Esophagus (tissue), 2 donors: Measurements from ENCODE around the gene COP1. TPM values are rescaled to one million over a fixed set of nuclear protein-coding genes. Genes with fewer than 3 reads are reported as not detected.

Experiments
- H3K27ac ChIP-seq, 2 donors: one replicate each; pipeline ENCODE4 v1.5.1; 2013; ENCODE audit warnings: low read depth in 2 of 2, mild to moderate bottlenecking in 2 of 2, inconsistent platforms in 1 of 2, low read length in 1 of 2, moderate library complexity in 1 of 2
- H3K27me3 ChIP-seq, 2 donors: one replicate each; pipeline ENCODE4 v1.6.1; 2013; ENCODE audit warnings: low read length in 2 of 2, control low read depth in 1 of 2, mild to moderate bottlenecking in 1 of 2; ENCODE audit not compliant: insufficient read depth in 2 of 2, control insufficient read depth in 1 of 2
- H3K36me3 ChIP-seq, 2 donors: one replicate each; pipeline ENCODE4 v1.6.1; 2013; ENCODE audit warnings: low read length in 1 of 2; ENCODE audit not compliant: control insufficient read depth in 2 of 2, insufficient read depth in 2 of 2
- H3K4me1 ChIP-seq, 2 donors: one replicate each; pipeline ENCODE4 v1.6.1; 2013; ENCODE audit warnings: low read length in 1 of 2; ENCODE audit not compliant: control insufficient read depth in 2 of 2, insufficient read depth in 2 of 2
- H3K4me3 ChIP-seq, 2 donors: one replicate each; pipeline ENCODE4 v1.5.1; 2013; ENCODE audit warnings: low read length in 2 of 2, mild to moderate bottlenecking in 2 of 2, low read depth in 1 of 2, moderate library complexity in 1 of 2
- H3K9me3 ChIP-seq, 2 donors: one replicate each; pipeline ENCODE4 v1.6.1; 2013; ENCODE audit warnings: mild to moderate bottlenecking in 2 of 2, low read depth in 1 of 2, low read length in 1 of 2, moderate library complexity in 1 of 2; ENCODE audit not compliant: control insufficient read depth in 2 of 2, insufficient read depth in 1 of 2
- WGBS, 2 donors: extraction: QIAGEN DNeasy Blood & Tissue Kit; methylation state at CpG; one replicate each; pipeline ENCODE4 v1.1.7; 2013; 5-methylcytosine and 5-hydroxymethylcytosine counted together
- polyA plus RNA-seq, 2 donors: library from polyadenylated mRNA; stranded (reverse); fragments of 200-250 nt; gene quantifications; one replicate each; pipeline ENCODE4 v1.2.3, GENCODE V29; 2013
- donor health status: healthy with polysubstance abuse.
- donor health status: Bipolar disorder and iron deficiency.

COP1 gene
- polyA plus RNA-seq, 2 donors = 23.0 to 41.6 TPM

DNA sequence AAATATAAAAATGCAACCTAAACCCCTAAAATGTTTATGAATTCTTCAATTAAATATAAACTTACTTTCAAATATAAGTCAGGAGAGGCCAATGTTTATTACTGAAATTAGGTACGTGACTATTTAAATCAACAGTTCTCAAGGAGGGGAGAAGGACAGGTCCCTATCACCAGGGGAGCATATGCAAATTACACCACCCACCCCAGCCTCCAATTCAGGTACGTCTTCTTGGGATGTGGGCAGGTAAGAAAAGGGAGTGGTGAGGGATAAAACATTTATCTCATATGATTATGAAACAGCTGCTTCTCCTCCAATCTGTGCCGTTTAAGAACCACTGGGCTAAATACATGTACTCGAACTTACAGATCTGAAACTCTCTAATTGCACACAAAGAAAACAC is 3.4 kb downstream of the COP1 start:
- Histone ChIP-seq H3K4me3 (no peak overlapping the region), H3K4me1 (peaks cover 0 to 3% of the 10 kb centered on the region in 2 donors), H3K36me3 (no peaks in the 10 kb centered on the region), H3K27ac (no peak overlapping the region), H3K27me3 (no peaks in the 10 kb centered on the region), H3K9me3 (no peaks in the 10 kb centered on the region)
- WGBS, 2 donors = 48 to 51% methylated on average over 4 of the region's 4 CpGs

DNA sequence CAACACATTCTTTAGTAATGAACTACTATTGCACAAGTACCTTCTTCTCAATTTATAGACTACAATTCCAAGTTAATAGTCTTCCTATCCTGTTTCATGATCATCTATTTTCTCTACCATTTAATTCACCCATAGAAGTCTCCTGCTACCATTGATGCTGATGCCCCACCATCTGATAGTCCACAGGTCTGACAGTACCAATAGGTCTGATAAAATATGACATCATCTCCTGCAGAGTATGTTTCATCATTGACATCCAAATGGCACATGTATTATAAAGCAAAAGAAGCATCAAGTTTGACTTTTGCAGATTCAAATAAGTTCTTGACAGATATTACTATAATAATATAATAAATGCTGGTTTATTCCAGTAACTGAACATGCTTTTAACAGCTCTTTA is 5.5 kb downstream of the COP1 start:
- no peaks in the 10 kb centered on the region for H3K9me3 ChIP-seq
- H3K27ac ChIP-seq = no peak overlapping the region
- no peaks in the 10 kb centered on the region for H3K27me3 ChIP-seq
- H3K4me1 ChIP-seq = no peaks in the 10 kb centered on the region
- H3K36me3 ChIP-seq = no peaks in the 10 kb centered on the region
- H3K4me3 ChIP-seq = no peak overlapping the region

DNA sequence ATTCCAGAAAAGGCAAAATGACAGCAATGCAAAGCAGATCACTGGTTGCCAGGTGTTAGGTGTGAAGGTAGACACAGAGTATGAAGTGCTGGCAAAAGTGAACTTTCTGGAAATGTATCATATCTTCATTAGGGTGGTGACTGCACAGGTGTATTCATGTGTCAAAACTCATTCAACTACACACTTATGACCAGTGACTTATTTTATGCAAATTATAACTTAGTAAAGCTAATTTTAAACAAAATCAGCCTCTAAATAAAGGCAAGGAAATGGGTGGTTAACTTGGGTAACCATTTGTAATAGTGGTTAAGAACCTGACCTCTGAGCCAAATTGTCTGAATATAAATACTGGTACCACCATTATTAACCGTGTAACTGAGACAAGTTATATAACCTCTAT is 7.4 kb downstream of the COP1 start:
- no peak overlapping the region for H3K27ac ChIP-seq
- no peaks in the 10 kb centered on the region for H3K36me3 ChIP-seq
- H3K9me3 ChIP-seq = no peaks in the 10 kb centered on the region
- no peaks in the 10 kb centered on the region for H3K27me3 ChIP-seq
- no peak overlapping the region for H3K4me3 ChIP-seq
- H3K4me1 ChIP-seq = no peaks in the 10 kb centered on the region
- whole genome bisulfite sequencing, 2 donors = 76 to 79% methylated on average over 1 of the region's 1 CpG

DNA sequence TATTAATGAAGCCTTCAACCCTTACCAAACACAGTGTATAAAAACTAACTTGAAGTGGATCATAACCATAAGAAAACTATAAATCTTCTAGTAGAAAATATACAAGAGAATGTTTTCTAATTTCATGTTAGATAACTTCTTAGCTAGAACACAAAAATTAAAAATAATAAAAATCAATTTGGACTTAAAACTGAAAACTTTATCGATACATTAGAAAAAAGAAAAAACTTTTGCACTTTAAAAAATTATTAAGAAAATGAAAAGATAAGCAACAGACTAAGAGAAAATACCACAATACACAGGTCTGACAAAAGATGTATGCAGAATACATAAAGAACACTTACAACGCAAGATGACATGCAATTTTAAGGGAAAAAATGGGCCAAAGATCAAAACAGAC is 8.7 kb downstream of the COP1 start:
- Histone ChIP-seq H3K36me3 (no peaks in the 10 kb centered on the region), H3K27ac (no peak overlapping the region), H3K27me3 (no peaks in the 10 kb centered on the region), H3K4me1 (no peaks in the 10 kb centered on the region), H3K9me3 (no peaks in the 10 kb centered on the region), H3K4me3 (no peak overlapping the region)
- 97 to 99% methylated on average over 2 of the region's 2 CpGs for WGBS, 2 donors

DNA sequence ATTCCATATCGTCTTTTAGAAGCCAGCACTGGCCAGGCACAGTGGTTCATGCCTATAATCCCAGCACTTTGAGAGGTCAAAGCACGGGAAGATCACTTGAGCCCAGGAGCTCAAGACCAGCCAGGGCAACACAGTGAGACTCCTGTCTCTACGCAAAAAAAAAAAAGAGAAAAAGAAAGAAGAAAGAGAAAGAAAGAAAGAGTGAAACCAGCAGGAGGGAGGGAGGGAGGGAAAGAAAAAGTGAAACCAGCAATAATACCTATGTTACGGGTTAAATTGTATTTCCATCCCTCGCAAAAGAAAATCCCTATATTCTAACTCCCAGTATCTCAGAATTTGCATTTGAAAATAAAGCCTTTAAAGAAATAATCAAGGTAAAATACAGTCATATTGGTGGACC is 10.4 kb downstream of the COP1 start:
- Histone ChIP-seq H3K27me3 (no peaks in the 10 kb centered on the region), H3K9me3 (no peaks in the 10 kb centered on the region), H3K4me3 (no peak overlapping the region), H3K4me1 (no peaks in the 10 kb centered on the region), H3K36me3 (no peaks in the 10 kb centered on the region), H3K27ac (no peak overlapping the region)
- 90 to 94% methylated on average over 5 of the region's 5 CpGs for WGBS, 2 donors

DNA sequence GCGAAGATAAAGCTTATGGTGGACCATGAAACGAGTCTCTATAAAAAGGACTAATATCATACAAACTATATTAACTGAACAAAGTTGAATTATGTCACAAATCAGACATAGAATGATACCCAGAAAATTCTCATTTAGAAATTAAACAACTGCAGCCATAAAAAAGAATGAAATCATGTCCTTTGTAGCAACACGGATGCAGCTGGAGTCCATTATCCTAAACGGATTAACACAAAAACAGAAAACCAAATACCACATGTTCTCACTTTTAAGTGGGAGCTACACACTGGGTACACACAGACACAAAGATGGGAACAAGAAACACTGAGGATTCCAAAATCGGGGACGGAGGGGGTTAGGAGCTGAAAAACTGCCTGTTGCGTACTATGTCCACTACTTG is 11.5 kb downstream of the COP1 start:
- no peaks in the 10 kb centered on the region for H3K27me3 ChIP-seq
- no peaks in the 10 kb centered on the region for H3K4me1 ChIP-seq
- H3K4me3 ChIP-seq = no peak overlapping the region
- H3K27ac ChIP-seq = no peak overlapping the region
- 87 to 89% methylated on average over 7 of the region's 7 CpGs for WGBS, 2 donors
- H3K36me3 ChIP-seq = no peaks in the 10 kb centered on the region
- no peaks in the 10 kb centered on the region for H3K9me3 ChIP-seq

DNA sequence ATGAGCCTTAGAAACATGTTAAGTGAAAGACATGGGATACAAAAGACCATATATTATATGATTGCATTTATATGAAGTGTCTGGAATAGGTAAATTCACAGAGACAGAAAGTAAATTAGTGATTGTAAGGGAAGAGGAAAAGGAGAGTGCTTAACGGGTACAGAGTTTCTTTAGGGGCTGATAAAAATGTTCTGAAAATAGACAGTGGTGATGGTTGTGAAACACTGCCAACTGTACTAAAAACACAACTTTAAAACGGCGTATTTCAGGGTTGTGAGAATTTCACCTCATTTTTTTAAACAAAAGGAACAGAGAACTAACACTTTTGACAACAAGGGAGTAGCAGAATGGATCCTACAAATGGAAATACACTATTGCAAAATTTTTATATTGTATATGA is 13.4 kb downstream of the COP1 start:
- Histone ChIP-seq H3K9me3 (no peaks in the 10 kb centered on the region), H3K27me3 (no peaks in the 10 kb centered on the region), H3K36me3 (no peaks in the 10 kb centered on the region), H3K27ac (no peak overlapping the region), H3K4me3 (no peak overlapping the region), H3K4me1 (no peaks in the 10 kb centered on the region)
- 75 to 78% methylated on average over 3 of the region's 3 CpGs for WGBS, 2 donors

DNA sequence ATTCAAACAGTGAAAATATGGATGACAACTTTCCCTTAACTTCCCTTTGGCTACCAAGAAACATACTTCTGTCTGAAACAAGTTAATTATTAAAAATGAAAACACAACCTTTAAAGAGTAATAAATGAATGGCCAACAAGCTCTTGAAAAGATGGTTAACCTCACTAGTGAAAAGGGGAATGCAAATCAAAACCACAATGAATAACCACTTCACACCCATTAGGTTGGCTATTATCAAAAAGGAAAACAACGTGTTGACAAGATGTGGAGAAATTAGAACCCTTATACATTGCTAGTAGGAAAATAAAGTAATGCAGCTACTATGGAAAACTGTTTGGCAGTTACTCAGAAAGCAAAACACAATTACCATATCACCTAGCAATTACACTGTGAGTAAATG is 14.1 kb downstream of the COP1 start:
- 69 to 72% methylated on average over 1 of the region's 1 CpG for WGBS, 2 donors
- no peaks in the 10 kb centered on the region for H3K4me1 ChIP-seq
- H3K27ac ChIP-seq = no peak overlapping the region
- H3K27me3 ChIP-seq = no peaks in the 10 kb centered on the region
- no peaks in the 10 kb centered on the region for H3K36me3 ChIP-seq
- no peaks in the 10 kb centered on the region for H3K9me3 ChIP-seq
- H3K4me3 ChIP-seq = no peak overlapping the region

DNA sequence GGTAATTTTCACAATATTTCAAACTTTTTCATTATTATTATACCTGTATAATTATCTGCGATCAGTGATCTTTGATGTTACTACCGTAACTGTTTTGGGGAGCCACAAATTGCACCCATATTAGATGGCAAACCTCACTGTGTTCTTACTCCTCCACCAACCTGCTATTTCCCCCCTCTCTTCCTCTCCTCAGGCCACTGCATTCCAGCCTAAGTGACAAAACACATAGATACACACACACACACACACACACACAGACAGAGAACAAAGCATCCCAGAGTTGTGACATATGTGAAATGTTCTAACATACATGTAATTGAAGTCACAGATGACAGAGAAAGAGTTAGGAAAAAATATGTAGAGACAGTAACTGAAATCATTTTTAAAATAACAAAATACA is 18.5 kb downstream of the COP1 start:
- Histone ChIP-seq H3K9me3 (no peaks in the 10 kb centered on the region), H3K4me3 (no peak overlapping the region), H3K27me3 (no peaks in the 10 kb centered on the region), H3K36me3 (no peaks in the 10 kb centered on the region), H3K27ac (no peak overlapping the region), H3K4me1 (no peaks in the 10 kb centered on the region)
- 94 to 100% methylated on average over 2 of the region's 2 CpGs for WGBS, 2 donors

DNA sequence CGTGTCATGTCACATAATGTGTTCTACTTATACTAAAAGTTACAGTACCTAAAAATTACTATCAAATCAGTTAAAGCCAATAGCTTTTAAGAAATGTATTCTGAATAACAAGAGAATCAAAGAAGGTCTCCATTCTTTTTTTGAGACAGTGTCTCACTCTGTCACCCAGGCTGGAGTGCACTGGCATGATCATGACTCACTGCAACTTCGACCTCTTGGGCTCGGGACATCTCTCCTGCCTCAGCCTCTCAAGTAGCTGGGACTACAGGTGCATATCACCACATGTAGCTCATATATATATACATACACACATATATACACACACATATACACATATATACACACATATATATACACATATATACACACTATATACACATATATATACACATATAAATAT is 20.1 kb downstream of the COP1 start:
- Histone ChIP-seq H3K36me3 (no peaks in the 10 kb centered on the region), H3K4me3 (no peak overlapping the region), H3K9me3 (no peaks in the 10 kb centered on the region), H3K27me3 (no peaks in the 10 kb centered on the region), H3K27ac (no peak overlapping the region), H3K4me1 (no peaks in the 10 kb centered on the region)
- WGBS, 2 donors = 90 to 93% methylated on average over 3 of the region's 3 CpGs
